GM10266 (cell line): ENCODE data around the gene SGMS1.

ENCODE experiments used
- DNase-seq: peaks from one replicate; pipeline ENCODE4 v3.0.0; 2012; ENCODE audit errors: extremely low spot score
- CTCF ChIP-seq: IDR thresholded peaks from 2 replicates; pipeline ENCODE4 v1.5.1; 2012; ENCODE audit warnings: mild to moderate bottlenecking, low read depth; ENCODE audit not compliant: control insufficient read depth, insufficient read depth; ENCODE audit errors: missing control alignments

Gene SGMS1

GRCh38 chr10:50603151-50603850, 20.5 kb downstream of the SGMS1 start:
- no peak for TF ChIP-seq CTCF
- no peak for DNase-seq

GRCh38 chr10:50601974-50602373, 21.8 kb downstream of the SGMS1 start:
- no peak for TF ChIP-seq CTCF
- DNase-seq = no peak

- no peak for DNase-seq
- TF ChIP-seq CTCF = no peak
These were observed 22.8 kb downstream of the SGMS1 start for GRCh38 chr10:50600831-50601477.

DNA sequence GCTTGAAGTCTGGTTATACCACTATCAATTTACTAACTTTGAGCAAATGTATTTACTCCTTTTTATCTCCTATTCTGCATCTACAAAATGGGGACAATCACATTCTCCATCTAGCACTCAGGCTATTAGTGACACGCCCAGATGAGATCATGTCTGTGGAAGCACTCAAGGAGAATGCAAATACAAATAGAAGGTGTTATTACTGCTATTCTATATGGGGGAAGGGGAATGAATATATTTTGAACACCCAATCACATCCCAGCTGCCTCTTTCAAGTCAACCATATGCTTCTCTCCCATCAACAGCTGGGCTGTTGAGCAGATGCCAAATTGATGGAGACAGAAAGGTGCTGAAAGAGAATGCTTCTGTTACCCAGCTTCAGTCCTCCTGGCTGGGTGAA, 23.5 kb downstream of the SGMS1 start:
- no peak for TF ChIP-seq CTCF
- DNase-seq = no peak

DNA sequence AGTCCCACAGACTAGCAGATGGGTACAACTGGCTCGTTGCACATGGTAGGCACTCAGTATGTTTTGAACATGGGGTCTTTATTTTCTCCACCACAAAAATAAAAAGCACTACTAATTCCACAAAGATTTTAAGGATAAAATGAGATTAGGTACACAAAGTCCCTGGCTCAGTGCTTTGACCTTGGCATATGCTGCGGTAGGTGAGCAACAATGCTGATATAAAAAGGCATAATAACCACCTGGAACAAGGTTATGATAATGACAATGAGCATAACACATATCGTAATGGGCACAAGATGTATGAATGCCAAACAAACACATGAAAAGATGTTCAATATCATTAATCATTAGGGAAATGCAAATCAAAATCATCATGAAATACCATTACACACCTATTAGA, 26.9 kb downstream of the SGMS1 start:
- TF ChIP-seq CTCF = no peak

DNA sequence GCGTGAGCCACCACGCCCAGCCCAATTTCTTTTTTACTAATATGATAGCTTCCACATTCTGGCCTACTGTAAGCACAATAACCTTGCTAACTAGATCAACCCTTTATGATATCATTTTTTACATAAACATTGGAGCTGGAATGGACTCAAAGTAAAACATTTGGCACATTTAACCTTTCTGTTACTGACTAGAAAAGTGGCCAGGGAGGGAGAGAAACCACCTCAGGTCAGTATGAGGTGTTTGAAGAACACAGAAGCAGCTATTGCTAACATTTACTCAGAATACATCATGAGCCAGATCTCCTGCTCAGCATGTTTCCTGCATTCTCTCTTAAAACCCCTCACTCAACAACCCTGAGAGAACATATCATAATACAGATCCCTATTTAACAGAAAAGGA, 27.3 kb downstream of the SGMS1 start:
- TF ChIP-seq CTCF = no peak
- DNase-seq = no peak

More for the DNA sequence above, 26.9 kb downstream of the SGMS1 start:
- no peak for DNase-seq

DNA sequence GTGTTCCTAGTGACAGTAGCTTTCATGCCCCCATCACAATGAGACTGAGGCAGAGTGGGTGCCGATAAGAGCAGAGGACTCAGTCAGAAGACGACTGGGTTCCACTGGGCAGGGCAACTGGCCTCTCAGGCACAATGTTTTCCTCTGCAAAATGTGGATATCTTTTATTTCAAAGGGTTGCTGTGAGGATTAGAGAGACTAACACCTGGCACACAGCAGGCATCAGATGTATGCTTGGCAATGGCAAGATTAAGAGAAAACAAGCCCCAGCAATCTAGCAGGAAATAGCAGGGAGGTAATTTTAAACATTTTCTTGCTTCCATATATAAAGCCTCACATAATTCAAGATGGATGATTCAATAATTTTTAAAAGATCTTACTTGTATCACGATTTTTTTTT, 28.0 kb downstream of the SGMS1 start:
- DNase-seq = no peak
- TF ChIP-seq CTCF = no peak
